ENCODE measurements around the gene IL1B.

The IL1B gene

DNA sequence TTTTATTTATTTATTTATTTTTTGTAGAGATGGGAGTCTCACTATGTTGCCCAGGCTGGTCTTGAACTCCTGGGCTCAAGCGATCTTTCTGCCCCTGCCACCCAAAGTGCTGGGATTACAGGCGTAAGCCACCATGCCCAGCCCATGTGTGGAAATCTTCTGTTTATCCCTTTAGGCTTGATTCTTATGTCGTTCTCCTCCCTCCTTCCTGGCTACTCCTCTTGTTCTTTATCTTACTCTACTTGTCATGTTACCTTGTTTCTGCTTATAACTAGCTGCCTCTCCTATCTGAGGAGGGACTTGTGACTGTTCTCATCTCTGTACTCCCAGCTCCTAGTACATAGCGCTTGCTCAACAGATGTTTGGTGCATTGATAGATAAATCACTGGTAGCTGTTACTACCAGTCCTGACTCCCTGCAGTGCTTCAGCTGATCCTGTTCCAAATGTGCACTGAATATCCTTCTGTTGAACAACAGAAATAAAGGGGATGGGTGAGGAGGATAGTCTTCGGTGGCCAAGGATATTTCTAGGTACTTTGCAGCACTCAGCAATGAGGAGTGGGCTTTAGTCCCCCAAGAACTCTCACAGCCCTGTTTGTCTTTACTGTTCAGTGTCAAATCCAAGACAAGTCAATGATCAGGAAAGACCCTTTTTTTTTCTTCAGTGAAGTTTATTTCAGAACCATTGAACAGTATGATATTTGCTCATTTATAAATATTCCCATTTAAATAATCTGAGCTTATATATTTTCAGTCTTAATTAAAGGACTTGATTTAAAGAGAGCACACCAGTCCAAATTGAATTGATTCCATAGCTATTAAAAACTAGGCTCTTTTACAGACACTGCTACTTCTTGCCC is 7.2 kb downstream of the IL1B start:
- DNase-seq (ENCODE audit: low read depth): no peak

DNA sequence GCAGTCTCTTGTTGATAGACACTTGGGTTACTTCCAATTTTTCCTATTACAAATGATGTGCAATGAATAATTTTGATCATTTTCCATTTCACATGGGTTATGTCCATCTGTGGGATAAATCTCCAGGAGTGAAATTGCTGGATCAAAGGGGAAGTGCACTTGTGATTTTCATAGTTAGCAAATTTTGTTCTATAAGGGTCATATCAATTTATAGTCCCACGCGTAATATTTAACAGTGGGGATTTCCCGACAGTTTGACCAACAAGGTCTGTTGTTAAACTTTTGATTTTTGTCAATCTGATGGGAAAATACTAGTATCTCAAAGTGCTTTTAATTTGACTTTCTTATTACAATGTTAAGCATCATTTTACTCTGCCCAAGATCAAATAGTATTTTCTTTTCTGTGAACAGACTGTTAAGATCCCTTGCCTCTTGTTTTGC is 8.3 kb downstream of the IL1B start:
- DNase-seq (ENCODE audit: low read depth): no peak

DNA sequence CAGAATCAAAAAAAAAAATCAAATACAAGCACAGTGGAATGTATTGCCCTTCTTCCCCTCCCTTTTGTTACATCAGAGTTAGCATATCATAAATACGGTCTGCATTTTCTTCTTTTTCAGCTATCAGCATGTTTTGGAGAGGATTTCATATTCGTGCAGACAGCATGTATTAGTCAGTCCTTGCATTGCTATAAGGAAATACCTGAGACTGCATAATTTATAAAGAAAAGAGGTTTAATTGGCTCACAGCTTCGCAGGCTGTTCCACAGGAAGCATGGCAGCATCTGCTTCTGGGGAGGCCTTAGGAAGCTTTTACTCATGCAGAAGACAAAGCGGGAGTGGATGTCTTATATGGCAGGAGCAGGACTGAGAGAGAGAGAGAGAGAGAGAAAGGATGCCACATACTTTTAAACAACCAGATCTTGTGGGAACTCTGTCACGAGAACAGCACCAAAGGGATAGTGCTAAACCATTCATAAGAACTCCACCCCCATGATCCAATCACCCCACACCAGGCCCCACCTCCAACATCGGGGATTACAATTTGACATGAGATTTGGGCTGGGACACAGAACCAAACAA is 8.9 kb downstream of the IL1B start:
- no peak for DNase-seq (ENCODE audit: low read depth)

DNA sequence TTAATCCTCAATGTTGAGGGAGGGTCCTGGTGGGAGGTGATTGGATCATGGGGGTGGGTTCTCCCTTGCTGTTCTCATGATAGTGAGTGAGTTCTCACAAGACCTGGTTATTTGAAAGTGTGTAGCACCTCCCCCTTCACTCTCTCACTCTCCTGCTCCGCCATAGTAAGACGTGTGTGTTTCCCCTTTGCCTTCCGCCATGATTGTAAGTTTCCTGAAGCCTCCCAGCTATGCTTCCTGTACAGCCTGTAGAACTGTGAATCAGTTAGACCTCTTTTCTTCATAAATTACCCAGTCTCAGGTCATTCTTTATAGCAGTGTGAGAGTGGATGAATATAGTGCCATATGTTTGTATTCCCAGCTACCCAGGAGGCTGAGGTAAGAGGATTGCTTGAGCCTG is 9.6 kb downstream of the IL1B start:
- DNase-seq (ENCODE audit: low read depth): no peak

DNA sequence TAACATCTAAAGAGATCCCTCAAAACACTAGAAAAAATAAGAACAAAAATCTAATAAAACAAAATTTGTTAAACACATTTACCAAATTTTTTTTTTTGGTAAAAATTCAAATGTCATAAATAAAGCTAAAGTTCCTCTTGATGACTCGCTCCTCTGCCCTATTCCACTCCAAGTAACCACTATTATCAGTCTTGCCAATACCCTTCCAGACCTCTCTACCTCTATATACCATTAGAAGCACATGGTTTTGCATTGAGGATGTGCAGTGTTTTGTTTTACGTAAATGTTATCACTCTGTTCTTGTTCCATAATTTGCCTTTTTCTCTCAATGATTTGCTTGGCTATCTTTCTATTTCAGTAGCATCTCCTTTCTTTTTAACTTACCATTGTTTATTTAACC is 10.9 kb downstream of the IL1B start:
- DNase-seq (ENCODE audit: low read depth): no peak

DNA sequence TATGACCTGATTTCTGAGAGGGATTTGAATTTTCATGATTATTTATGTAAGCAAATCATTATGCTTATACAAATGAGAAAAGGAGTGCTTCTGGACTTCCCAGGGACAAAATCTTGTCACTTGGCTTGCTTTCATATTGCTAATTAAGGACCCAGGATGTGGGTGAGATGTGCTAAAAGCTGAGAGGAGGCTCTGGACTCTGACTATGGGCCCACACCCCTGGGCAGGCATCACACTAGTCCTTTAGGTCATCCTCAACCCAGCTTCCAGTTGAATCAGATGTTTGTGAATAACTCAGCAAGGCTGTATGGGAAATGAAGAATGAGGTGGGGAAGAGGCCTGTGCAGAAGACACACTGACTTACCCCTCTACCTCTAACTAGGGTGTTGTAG is 11.9 kb downstream of the IL1B start:
- DNase-seq (ENCODE audit: low read depth): no peak

DNA sequence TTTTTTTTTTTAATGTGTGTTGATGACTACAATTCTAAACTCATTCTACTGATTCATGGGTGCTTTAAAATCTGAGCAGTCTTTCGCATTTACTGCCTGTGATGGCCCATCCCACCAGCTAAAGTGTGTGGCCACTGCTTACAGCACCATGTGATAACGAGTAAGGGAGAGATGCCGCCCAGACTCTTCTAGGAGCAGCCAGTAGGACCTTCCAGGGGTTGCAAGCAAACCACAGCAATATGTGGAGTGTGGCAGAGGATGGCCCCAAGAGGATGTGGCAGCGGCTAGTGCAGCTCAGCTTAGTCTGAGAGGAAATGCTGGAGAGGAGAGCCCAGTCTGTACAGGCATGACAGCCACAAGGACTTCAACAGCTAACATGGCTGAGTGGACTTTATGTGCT is 14.9 kb downstream of the IL1B start:
- DNase-seq (ENCODE audit: low read depth): no peak

DNA sequence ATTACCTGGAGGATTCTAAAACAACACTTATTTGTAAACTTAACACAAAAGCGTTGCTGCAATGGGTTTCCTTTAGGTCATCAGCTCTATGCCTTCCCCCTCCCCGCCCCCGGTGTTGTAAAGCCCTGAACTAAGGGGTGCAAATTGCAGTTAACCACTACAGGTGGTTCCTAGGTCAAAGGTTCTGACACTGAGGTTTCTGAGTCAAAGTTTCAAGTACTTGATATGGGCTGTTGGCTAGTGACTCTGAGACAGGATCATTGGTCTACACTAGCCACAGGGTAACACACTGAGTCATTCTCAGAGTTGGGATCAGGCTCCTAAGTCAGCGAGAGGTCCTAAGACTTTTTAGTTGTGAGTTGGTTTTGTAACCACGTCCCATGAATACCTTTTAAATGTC is 15.4 kb downstream of the IL1B start:
- no peak for DNase-seq (ENCODE audit: low read depth)

DNA sequence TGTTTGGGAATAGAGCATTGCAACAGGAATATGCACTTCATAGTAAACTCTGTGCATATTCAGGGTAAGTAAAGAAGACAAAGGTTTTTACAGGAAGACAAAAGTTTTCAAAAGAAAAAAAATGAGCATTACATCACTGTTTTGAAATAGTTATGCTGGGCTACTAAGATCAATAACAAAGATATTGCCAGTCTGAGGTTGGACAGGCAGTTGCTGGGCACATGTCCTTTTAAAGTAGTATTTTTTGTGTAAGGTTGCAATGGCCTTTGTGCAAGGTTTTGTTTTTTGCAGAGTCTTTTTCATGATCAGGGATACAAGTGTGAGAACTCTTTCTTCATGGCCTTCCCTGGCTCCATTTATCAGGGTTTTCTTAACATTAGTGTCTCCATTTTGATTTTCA is 16.2 kb downstream of the IL1B start:
- no peak for DNase-seq (ENCODE audit: low read depth)

DNA sequence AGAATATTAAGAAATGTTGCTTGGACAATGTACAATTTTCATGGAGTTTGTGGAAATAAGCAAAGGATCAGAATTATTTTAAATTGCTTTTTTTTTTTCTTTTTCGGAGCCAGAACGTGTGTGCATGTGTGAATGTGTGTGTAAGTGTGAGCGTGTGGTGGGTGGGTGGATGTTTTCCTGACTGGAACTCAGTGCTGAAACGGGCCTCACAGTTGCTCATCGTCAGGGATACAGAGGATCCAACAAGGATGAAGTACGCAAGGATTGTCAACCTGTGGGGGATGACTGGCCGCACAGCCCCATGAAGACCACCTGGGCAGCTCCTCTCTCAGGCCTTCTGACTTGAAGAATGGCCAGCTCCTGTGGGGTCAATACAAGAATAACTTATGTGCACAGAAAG is 17.5 kb downstream of the IL1B start:
- no peak for DNase-seq (ENCODE audit: low read depth)

DNA sequence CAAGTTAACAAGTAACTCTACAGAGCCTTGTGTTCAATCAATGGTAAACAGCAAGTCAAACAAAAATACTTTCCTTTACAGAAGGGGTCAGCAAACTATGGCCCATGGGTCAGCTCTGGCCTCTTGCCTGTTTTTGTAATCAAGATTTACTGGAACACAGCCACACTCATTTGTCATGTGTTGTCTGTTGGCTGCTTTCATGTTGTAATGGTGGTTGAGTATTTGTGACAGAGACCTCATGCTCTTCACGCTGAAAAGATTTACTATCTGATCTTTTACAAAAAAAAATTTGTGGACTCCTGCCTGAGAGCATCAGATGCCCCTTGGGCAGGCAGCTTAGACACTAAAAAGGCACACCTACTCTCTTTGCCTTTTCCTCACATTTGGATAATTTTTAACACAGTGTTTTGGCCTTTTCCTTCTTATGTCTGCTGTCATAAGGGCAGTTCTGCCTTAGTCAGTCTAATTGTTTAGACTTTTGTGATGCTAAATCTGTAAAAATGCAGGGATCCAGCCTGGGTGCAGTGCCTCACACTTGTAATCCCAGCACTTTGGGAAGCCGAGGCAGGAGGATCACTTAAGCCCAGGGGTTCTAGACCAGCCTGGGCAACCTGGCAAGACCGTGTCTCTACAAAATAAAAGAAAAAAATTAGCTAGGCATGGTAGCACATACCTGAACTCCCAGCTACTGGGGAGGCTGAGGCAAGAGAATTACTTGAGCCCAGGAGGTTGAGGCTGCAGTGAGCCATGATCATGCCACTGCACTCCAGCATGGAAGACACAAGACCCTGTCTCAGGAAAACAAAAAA is 18.3 kb downstream of the IL1B start:
- DNase-seq (ENCODE audit: low read depth): no peak

DNA sequence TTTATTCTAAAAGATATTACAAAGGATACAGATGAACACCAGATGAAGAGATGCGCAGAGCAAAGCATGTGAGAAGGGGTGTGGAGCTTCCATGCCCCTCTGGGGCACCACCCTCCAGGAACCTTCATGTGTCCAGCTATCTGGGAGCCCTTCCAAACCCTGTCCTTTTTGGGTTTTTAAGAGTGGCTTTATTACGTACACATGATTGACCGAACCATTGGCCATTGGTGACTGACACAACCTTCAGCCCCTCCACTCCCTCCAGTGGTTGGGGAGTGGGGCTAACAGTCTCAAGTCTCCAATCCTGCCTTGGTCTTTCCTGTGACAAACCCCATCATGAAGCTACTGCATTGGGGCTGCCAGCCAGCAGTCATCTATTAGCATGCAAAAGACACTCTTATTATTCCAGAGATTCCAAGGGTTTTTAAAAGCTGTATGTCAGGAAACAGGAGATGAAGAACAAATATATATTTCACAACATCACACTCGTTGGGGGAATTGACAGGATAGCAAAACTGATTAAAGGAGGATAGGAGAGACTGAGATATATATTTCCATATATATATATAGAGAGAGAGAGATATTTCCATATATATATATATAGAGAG is 19.4 kb downstream of the IL1B start:
- DNase-seq (ENCODE audit: low read depth): no peak

DNA sequence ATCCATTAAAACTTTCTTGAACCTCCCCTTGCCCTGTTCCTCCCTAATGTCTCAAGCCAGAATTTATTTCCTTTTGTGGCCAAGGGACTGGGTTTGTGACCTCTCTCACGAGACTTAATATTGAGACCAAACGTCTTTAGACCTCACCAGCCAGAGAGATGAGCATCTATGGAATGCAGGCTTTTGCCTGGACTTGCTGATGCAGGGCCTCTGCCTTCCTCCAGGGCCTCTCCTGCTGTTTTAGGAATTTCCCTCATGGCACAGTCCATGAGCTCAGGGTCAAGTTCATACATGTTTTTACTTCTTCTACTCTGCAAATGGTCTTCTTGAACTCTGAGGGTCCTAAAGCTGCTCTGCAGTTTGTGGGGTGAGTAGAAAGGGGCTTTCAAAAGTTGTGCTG is 22.3 kb downstream of the IL1B start:
- DNase-seq (ENCODE audit: low read depth): no peak

DNA sequence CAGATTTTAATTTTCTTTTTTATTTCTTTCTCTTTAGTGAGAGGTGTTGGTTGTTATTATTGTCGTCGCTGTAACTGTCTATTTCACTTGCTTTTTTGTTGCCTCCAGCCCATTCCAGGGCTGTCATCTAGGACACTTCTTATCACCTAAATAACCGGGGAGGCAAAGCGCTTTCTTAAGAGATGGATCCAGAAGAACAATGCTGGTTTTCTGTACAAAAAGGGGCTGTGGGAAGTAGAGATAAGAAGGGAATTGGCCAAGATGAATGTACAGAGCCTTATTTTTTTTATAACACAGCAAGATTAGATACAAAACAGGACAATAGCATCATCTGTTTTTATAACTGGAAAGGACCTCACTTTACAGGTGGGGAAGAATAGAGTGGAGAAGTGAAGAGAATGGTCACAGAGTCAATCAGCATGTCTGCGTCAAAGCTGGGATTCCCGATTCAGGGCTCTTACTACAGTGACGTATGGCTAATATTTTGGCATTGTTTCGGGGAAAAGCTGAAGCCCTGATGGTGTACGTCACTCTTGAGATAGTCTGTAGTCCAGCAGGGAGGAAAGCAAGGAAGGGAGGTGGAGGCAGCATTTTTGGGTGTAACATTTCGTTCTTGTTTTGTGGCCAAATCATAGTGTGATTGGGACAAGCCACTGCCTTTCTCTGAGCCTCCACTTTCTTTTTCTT is 23.2 kb downstream of the IL1B start:
- DNase-seq (ENCODE audit: low read depth): no peak

DNA sequence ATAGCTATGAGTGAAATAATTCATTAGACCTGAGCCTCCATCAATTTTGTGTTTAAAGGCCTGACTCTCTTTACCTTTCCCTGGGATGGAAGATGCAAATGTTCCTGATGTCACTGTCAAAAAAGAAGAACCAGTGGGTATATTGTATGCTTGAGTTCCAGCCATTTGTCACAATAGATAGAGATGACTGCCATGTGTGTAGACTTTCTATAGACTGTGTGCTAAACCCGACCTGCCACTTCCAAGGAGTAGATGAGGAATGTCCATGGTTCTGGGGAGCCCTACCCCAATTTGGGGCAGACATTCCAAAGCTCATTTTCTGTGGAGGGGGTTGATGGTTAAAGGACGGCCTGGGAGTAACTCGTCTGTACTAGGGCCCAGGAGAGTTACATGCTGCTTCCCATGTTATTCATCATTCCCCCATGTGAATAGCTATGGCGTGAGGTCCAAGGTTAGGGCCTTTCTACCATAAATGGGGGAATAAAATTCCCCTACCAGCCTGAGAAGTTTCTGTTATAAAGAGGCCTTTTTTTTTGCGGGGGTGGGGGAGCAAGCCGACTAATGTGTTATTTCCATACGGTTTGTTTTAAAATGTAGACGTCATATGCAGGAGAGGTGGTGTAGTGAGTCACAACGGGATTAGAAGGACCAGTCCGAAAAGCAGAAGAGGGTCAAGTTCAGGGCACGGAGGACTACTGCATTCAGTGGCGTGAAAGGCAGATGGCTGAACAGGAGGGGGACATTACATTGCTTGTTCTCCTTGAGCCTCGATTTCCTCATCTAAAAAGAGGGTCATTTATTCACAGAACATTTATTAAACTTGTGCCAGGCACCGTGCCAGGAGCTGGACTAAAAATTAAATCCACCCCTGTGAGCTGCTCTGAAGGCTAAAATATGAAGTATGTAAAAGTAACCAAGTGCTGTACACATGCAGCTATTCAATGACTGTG is 24.0 kb downstream of the IL1B start:
- DNase-seq (ENCODE audit: low read depth): no peak

DNA sequence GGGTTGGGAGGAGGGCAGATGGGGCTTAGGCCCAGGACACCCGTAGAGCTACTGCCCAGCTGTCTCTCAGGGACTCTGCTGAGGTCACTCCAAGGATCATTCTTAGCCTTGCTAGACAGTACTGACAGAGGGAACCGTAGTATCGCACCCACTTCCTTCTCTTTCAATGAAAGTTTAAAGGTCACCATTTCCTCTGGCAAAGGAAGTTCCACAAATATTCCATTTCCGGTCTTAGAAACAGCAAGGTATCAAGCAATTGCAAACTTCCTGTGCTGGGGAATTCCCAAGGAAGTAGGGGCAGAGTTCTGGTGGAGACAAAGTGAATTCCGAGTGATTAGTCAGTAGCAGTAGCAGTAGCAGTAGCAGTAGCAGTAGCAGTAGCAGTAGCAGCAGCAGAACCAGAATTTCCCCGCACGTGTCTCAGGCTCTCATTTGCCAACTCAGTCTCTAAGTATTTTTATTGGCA is 24.7 kb downstream of the IL1B start:
- DNase-seq (ENCODE audit: low read depth): no peak

DNA sequence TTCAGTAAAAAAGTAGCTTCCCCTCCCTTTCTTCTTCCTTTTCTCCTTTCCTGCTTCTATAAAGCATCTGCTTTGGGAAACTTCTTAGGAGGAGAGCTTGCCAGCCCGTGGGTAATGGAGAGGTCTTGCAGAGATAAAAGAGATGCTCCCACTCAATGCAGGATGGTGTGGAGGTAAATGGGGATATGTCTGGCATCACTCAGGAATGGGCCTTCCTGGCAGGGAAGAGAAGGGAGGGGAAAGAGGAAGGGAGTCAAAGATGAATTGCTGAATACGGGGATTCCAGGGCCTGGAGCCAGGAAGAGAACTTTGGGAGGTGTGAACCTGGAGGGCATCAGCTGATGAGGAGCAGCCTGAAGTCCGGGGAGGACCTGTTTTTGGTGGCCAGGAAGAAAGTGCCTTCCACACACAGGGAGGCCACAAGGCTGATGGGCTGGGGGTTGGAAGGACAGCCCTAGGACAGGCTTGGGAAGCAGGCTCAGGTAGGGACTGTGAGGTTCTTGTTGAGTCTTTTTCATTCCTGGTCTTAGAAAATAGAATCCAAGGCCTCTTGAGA is 25.2 kb downstream of the IL1B start:
- DNase-seq (ENCODE audit: low read depth): no peak

DNA sequence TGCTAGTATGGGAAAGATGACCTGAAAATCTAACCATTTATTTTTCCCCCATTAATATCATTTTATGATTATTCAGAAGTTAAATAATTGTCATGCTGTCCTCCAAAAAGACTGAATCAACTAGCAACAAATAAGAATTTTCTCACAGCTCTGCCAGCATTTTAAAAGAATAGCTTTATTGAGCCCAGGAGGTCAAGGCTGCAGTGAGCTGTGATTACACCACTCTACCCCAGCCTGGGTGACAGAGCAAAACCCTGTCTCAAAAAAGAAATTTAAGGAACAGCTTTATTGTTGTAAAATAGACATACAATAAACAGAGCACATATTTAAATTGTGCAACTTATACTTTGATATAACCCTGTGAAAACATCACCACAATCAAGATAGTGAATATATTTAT is 27.5 kb downstream of the IL1B start:
- no peak for DNase-seq (ENCODE audit: low read depth)

DNA sequence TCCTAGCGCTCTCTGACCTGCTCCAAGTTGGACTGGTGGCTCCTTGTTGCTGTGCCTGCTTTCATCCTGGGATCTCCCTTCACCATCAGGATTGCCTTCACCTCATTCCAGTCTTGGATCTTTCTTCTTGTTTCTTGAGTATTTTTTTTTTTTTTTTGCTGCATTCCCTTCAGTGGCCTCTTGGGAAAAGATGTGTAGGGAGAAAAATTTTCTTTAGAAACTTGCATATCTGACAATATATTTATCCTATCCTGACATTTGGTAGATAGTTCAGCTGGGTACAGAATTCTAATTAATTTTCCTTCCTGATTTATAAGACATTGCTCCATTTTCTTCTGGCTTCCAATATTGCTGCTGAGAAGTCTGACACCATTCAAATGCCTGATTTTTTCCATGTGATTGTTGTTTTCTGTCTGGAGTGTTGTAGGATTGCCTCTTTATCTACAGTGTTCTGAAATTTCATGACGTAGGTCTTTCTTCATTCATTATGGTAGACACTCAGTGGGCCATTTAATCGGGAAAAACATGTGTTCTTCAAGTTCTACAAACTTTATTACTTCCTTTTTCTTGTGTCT is 29.3 kb downstream of the IL1B start:
- DNase-seq (ENCODE audit: low read depth): no peak

DNA sequence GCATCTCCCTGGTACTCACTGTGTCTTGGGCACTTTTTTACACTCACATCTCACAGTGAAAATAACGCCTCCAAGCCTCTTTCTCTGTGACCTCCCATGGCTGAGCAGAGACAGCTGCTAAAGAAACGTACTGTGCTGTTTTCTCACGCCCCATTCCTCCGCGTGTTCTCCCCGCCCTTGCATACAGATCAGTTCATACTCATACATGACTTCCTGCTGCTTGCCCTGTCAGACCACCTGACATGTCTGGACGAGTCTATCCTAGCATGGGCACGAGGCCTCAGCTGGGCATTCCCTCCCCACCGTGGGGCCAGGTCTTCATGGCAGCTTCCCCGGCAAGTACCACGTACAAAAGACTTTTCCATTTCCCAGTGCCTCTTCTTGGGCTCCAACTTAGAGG is 31.0 kb downstream of the IL1B start:
- no peak for DNase-seq (ENCODE audit: low read depth)

Measured in stimulated activated CD4-positive, alpha-beta T cell treated with anti-CD3 and anti-CD28 coated beads, Interleukin-2, amount 100 ng/mL, for 4 hours (primary cell).